H1 (cell line): Measurements from ENCODE around the gene CXADR. TPM values are rescaled to one million over a fixed set of nuclear protein-coding genes. Genes with fewer than 3 reads are reported as not detected.

Experiments
- EP300 ChIP-seq, 2 experiments: IDR thresholded peaks; 1 replicate in 1 of 2; 2 replicates in 1 of 2; pipeline ENCODE4 v1.6.1; 2011 to 2012; ENCODE audit warnings: low read depth in 2 of 2, low read length in 2 of 2, mild to moderate bottlenecking in 2 of 2, borderline replicate concordance in 1 of 2, inconsistent platforms in 1 of 2, moderate library complexity in 1 of 2
- RFX5 ChIP-seq: IDR thresholded peaks from 2 replicates; pipeline ENCODE4 v1.6.1; 2011; ENCODE audit warnings: low read depth, low read length, improper control_type of control experiment, borderline replicate concordance
- polyA plus RNA-seq, 7 experiments: library from polyadenylated mRNA; depleted of rRNA in 3 of 7; stranded (reverse) in 5 of 7; unstranded in 2 of 7; fragments of >200 nt in 5 of 7; fragments of 200-250 nt in 2 of 7; gene quantifications; 1 replicate in 5 of 7; 2 replicates in 1 of 7; 4 replicates in 1 of 7; pipeline versions ENCODE4 v1.2.1 to v1.2.3, GENCODE V29; 2011 to 2013; ENCODE audit warnings: missing spikeins in 2 of 7, mixed read lengths in 2 of 7
- total RNA-seq: library from RNA; stranded (reverse); fragmentation: NEBNext Ultra II Directional; extraction: Animal tissue kit (Norgen Biotek cat#: 25700); gene quantifications from 2 replicates; pipeline ENCODE4 v1.2.1, GENCODE V29; 2021
- TF ChIP-seq, protein P1 (sequence below): IDR thresholded peaks from 2 replicates; pipeline ENCODE4 v1.6.1; 2012; ENCODE audit warnings: inconsistent platforms

Gene CXADR
- total and polyA plus RNA-seq, 2 of the 8 experiments (the other 6 are each of a cell fraction or from before 2014, with no cell fraction given), result 45.6 to 145 TPM

DNA sequence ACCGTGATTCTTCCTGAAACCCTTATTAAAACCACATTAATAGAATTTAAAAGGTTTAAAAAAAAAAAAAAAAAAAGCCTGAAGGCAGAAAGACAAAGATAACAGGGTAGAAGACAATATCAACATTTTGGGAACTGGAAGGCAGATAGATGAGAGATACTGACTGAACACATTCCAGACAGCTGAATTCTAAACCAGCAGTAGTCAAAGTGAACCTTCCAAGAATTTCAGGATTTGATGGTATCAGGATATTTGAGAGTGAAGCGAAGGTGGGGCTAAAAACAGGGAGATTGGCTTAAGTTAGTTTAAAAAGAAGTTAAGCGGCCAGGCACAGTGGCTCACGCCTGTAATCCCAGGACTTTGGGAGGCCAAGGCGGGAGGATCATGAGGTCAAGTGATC, 5.3 kb upstream of the CXADR start (continued):
- TF ChIP-seq EP300 (IDR thresholded peaks at IDR 0.05; ENCODE audit: borderline replicate concordance in 1 of 2, low read depth in 2 of 2, low read length in 2 of 2) (no peak), RFX5 (no peak)
- TF ChIP-seq, protein P1, sequence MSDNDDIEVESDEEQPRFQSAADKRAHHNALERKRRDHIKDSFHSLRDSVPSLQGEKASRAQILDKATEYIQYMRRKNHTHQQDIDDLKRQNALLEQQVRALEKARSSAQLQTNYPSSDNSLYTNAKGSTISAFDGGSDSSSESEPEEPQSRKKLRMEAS, result no peak
- TF ChIP-seq, all 59 proteins: peak for 0
